ENCODE measurements around the gene MBNL2. TPM values are rescaled to one million over a fixed set of nuclear protein-coding genes. Genes with fewer than 3 reads are reported as not detected.

The MBNL2 gene
- total and polyA plus RNA-seq, 2 of the 4 experiments (the other 2 are of a cell fraction), result 26.9 to 103 TPM

DNA sequence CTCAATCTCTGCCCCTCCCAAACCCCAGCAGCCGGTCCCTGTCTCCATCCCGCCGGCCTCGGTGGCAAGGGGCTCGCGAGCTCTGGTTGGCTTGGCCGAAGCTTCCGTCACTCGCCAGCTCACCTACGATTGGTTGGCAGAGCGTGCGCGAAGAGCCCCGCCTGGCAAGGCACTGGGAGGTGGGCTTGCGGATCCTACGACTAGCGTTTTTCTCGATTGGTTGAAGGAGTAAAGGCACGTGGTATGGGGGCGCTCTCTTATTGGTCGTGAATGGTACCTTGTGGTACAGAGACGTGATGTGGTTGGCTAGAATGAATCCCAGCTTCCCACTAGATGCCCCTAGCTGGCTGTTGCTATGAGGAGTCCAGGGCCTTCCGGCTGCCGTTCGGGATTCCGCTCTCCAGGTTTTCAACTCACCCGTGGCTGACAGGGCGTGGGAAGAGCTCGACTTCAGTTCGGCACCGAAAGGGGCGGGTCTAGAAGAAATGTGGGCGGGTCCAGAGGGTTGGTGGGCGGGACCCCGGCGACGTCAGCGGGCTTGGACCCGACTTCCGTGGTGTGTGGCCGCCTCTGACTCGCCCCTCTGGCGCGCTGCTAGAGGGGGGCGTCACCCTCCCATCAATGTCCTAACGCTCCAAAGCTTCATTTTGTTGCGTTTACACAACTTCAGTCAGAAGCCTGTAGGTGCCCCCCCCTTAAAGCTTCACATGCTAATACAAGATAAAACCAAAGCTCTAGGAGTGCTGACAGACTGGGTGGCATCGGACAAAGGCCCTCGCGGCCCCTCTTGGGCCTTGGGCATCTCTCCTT, 211.0 kb downstream of the MBNL2 start (continued):
- TF ChIP-seq, protein P1, sequence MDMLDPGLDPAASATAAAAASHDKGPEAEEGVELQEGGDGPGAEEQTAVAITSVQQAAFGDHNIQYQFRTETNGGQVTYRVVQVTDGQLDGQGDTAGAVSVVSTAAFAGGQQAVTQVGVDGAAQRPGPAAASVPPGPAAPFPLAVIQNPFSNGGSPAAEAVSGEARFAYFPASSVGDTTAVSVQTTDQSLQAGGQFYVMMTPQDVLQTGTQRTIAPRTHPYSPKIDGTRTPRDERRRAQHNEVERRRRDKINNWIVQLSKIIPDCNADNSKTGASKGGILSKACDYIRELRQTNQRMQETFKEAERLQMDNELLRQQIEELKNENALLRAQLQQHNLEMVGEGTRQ (IDR thresholded peaks at IDR 0.05; ENCODE audit: low read depth, low read length), result peak; percentile 99
- TF ChIP-seq NFE2L2 (IDR thresholded peaks at IDR 0.05; ENCODE audit: low read depth, low read length) (no peak), POLR2A (IDR thresholded peaks at IDR 0.05; ENCODE audit: low read depth, low read length) (no peak), RCOR1 (IDR thresholded peaks at IDR 0.05; ENCODE audit: insufficient replicate concordance, low read length) (peak; percentile 55)

Measured in IMR-90 (cell line).